OCI-LY1 (cell line): Measurements from ENCODE around the gene CHD5.
"Not testable (repeated sequence)": the region's sequence is repeated elsewhere in the genome, so short reads cannot be mapped to it uniquely, and the experiment has no call there.

Experiments used
- H2AFZ ChIP-seq: fragments of 200-600 bp; sonication (generic), shearing (Covaris generic); 2 replicates; pipeline ENCODE4 v1.6.0; 2014; ENCODE audit warnings: antibody characterized with exemption, mild to moderate bottlenecking, low read length
- H3F3A ChIP-seq: fragments of 200-600 bp; sonication (generic), shearing (Covaris generic); 2 replicates; pipeline ENCODE4 v1.6.0; 2014; ENCODE audit warnings: mild to moderate bottlenecking, antibody characterized with exemption, low read length, moderate library complexity; ENCODE audit not compliant: insufficient read depth
- H3K27ac ChIP-seq: fragments of 200-600 bp; sonication (generic); 2 replicates; pipeline ENCODE4 v1.5.1; 2014; ENCODE audit warnings: low read length, mixed run types, mild to moderate bottlenecking, low read depth; ENCODE audit not compliant: poor library complexity, severe bottlenecking
- H3K27me3 ChIP-seq: fragments of 200-600 bp; sonication (generic); 2 replicates; pipeline ENCODE4 v1.6.0; 2014; ENCODE audit warnings: antibody characterized with exemption, mild to moderate bottlenecking, low read length, moderate library complexity; ENCODE audit not compliant: insufficient read depth
- H3K36me3 ChIP-seq: fragments of 200-600 bp; sonication (generic); 2 replicates; pipeline ENCODE4 v1.6.1; 2014; ENCODE audit warnings: mild to moderate bottlenecking, antibody characterized with exemption, low read length, moderate library complexity, mixed read lengths; ENCODE audit not compliant: insufficient read depth
- H3K4me1 ChIP-seq: fragments of 200-600 bp; sonication (generic); 2 replicates; pipeline ENCODE4 v1.5.1; 2014; ENCODE audit warnings: mild to moderate bottlenecking, low read length, moderate library complexity; ENCODE audit not compliant: insufficient read depth, severe bottlenecking
- H3K4me2 ChIP-seq: fragments of 200-600 bp; sonication (generic), shearing (Covaris generic); 2 replicates; pipeline ENCODE4 v1.6.1; 2014; ENCODE audit warnings: low read length
- H3K4me3 ChIP-seq: fragments of 200-600 bp; sonication (generic); 2 replicates; pipeline ENCODE4 v1.5.1; 2014; ENCODE audit warnings: low read length, low read depth, mild to moderate bottlenecking, mixed read lengths; ENCODE audit not compliant: poor library complexity, severe bottlenecking
- H3K79me2 ChIP-seq: fragments of 200-600 bp; shearing (Covaris generic); 2 replicates; pipeline ENCODE4 v1.6.1; 2016; ENCODE audit warnings: mixed run types, low read length, mixed read lengths; ENCODE audit not compliant: insufficient read depth
- H3K9ac ChIP-seq: fragments of 200-600 bp; sonication (generic), shearing (Covaris generic); 2 replicates; pipeline ENCODE4 v1.6.1; 2014; ENCODE audit warnings: mild to moderate bottlenecking, low read length, mixed read lengths
- H3K9me2 ChIP-seq: fragments of 200-600 bp; sonication (generic), shearing (Covaris generic); 2 replicates; pipeline ENCODE4 v1.6.1; 2014; ENCODE audit warnings: low read depth, mild to moderate bottlenecking, low read length, mixed read lengths
- H3K9me3 ChIP-seq: fragments of 200-600 bp; shearing (Covaris generic); 2 replicates; pipeline ENCODE4 v1.6.1; 2014; ENCODE audit warnings: low read length, mixed read lengths
- H4K20me1 ChIP-seq: fragments of 200-600 bp; sonication (generic), shearing (Covaris generic); 2 replicates; pipeline ENCODE4 v1.6.0; 2016; ENCODE audit warnings: mild to moderate bottlenecking, low read length; ENCODE audit not compliant: insufficient read depth
- EZH2 ChIP-seq: fragments of 200-600 bp; sonication (generic), shearing (Covaris generic); IDR thresholded peaks from 2 replicates; pipeline ENCODE4 v1.8.0; 2017; ENCODE audit warnings: borderline replicate concordance, mixed run types, mild to moderate bottlenecking, antibody characterized with exemption, low read length, moderate library complexity, mixed read lengths
- TF ChIP-seq, protein P1 (sequence below): fragments of 200-600 bp; sonication (generic), shearing (Covaris generic); IDR thresholded peaks from 2 replicates; pipeline ENCODE4 v1.5.1; 2017; ENCODE audit warnings: mild to moderate bottlenecking, antibody characterized with exemption, low read length, moderate library complexity, mixed read lengths

CHD5 gene

DNA sequence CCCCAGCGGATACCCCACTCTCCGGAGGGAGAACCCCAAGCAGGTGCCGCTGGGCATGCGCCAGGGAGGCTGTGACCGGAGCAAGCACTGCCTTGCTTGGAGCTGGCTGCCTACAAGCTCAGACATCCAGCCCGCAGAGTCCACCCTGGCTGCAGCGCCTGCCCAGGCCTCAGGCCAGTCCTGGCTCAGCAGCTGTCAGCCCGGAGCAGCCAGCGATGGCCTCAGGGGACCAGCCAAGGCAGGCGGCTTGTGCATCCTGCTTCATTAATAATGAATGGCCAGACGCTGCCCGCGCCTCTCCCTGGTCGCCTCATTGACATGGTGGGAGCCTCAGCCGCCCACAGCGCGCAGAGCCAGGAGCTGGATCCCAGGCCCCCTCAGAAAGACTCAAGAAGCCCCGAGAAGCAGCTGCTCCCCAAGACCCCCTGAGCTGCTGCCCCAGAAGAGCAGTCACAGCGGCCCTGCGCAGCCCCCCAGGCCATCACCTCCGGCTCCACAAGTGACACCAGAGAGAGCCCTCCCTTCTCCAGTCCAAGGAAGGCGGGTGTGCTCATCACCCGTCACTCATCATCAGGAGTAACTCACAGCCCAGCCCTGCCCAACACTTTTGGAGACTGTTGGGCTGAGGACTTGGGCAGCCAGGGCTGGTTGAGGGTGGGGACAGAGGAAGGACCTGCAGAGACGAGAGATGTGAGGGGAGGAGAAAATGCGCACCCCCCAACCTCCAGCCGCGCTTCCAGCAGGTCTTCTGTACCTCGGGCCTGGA, 114.8 kb downstream of the CHD5 start:
- Histone ChIP-seq H3K4me3 (no peak overlapping the region), H4K20me1 (no peaks in the 10 kb centered on the region), H3F3A (no peaks in the 10 kb centered on the region), H3K9ac (no peak overlapping the region), H3K27me3 (no peaks in the 10 kb centered on the region), H3K79me2 (no peaks in the 10 kb centered on the region), H3K9me2 (no peaks in the 10 kb centered on the region), H3K9me3 (no peaks in the 10 kb centered on the region), H3K4me2 (no peak overlapping the region), H3K4me1 (no peaks in the 10 kb centered on the region), H3K27ac (no peak overlapping the region), H2AFZ (no peak overlapping the region), H3K36me3 (peaks cover 24% of the 10 kb centered on the region)
- TF ChIP-seq, protein P1, sequence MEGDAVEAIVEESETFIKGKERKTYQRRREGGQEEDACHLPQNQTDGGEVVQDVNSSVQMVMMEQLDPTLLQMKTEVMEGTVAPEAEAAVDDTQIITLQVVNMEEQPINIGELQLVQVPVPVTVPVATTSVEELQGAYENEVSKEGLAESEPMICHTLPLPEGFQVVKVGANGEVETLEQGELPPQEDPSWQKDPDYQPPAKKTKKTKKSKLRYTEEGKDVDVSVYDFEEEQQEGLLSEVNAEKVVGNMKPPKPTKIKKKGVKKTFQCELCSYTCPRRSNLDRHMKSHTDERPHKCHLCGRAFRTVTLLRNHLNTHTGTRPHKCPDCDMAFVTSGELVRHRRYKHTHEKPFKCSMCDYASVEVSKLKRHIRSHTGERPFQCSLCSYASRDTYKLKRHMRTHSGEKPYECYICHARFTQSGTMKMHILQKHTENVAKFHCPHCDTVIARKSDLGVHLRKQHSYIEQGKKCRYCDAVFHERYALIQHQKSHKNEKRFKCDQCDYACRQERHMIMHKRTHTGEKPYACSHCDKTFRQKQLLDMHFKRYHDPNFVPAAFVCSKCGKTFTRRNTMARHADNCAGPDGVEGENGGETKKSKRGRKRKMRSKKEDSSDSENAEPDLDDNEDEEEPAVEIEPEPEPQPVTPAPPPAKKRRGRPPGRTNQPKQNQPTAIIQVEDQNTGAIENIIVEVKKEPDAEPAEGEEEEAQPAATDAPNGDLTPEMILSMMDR: no peak
- no peak for TF ChIP-seq EZH2

DNA sequence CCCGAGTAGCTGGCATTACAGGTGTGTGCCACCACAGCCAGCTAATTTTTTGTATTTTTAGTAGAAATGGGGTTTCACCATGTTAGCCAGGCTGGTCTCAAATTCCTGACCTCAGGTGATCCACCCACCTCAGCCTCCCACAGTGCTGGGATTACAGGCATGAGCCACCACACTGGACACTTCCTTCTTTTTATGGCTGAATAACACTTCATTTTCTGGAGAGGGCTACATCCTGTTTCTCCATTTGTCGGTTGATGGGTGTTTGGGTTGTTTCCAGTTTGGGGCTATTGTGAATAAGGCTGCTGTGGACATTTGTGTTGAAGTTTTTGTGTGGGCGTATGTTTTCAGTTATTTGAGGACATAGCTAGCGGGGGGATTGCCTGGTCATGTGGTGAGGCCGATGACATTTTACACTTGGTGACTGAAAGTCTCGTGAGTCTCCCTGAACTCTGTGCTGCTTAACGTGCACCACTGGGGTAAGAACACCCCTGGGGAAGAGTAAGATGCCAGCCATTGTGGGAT, 116.5 kb downstream of the CHD5 start:
- H3K27me3 ChIP-seq, H3K9me2 ChIP-seq, H3K9me3 ChIP-seq, H3F3A ChIP-seq, H3K79me2 ChIP-seq, H3K4me1 ChIP-seq, H3K4me2 ChIP-seq, H3K9ac ChIP-seq, H3K4me3 ChIP-seq, H2AFZ ChIP-seq, H4K20me1 ChIP-seq, H3K27ac ChIP-seq: not testable (repeated sequence)
- H3K36me3 ChIP-seq: peaks cover 28% of the 10 kb centered on the region

DNA sequence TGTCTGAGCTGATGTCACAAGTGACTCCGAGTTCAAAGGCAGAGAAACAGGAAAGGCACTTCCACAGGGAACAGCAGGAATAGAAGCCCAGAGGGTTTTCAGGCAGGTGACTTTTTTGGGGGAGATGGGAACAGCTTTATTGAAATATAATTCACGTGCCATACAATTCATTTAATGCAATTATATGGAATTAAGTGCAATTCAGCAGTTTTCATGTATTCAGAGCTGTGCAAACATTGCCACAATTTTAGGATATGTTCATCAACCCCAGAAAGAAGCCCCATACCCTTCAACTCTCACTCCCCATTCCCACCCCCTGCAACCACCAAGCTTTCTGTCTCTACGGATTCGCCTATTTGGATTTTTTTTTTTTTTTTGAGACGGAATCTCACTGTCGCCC, 117.5 kb downstream of the CHD5 start:
- no peak overlapping the region for H3K27ac ChIP-seq
- H3K4me2 ChIP-seq: no peak overlapping the region
- H3K27me3 ChIP-seq: no peaks in the 10 kb centered on the region
- H3K9me3 ChIP-seq: no peaks in the 10 kb centered on the region
- H4K20me1 ChIP-seq: no peaks in the 10 kb centered on the region
- H3K4me3 ChIP-seq: no peak overlapping the region
- no peaks in the 10 kb centered on the region for H3K4me1 ChIP-seq
- H3F3A ChIP-seq: no peaks in the 10 kb centered on the region
- no peak overlapping the region for H2AFZ ChIP-seq
- H3K9ac ChIP-seq: no peak overlapping the region
- TF ChIP-seq, protein P1: no peak
- no peak for TF ChIP-seq EZH2
- peaks cover 28% of the 10 kb centered on the region for H3K36me3 ChIP-seq
- H3K79me2 ChIP-seq: no peaks in the 10 kb centered on the region
- H3K9me2 ChIP-seq: no peaks in the 10 kb centered on the region

DNA sequence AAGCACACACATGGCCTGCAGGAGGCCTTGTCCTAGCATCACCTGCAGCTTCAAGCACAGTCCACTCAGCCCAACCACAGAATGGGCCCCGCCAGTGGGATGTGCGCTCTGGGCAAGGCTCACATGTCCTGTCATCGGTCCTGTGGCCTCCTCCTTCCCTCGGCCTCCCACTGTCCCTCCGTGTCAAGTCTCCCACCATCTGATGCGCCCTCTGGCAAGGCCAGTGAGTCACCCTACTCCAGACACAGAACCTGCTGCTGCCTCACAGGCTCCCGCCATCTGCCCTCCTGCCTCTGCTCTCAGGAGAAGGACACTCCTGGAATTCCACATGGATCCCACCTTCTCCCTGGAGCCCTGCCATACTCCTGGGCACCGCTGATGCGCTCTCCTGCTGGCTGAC, 120.3 kb downstream of the CHD5 start:
- no peak overlapping the region for H3K9ac ChIP-seq
- H3K4me3 ChIP-seq: no peak overlapping the region
- H2AFZ ChIP-seq: no peak overlapping the region
- no peak overlapping the region for H3K27ac ChIP-seq
- no peaks in the 10 kb centered on the region for H3F3A ChIP-seq
- no peaks in the 10 kb centered on the region for H3K79me2 ChIP-seq
- peaks cover 17% of the 10 kb centered on the region; the same call in 1 of the 2 replicates for H3K36me3 ChIP-seq
- H3K9me3 ChIP-seq: no peaks in the 10 kb centered on the region
- H3K4me2 ChIP-seq: no peak overlapping the region
- H3K4me1 ChIP-seq: no peaks in the 10 kb centered on the region
- no peaks in the 10 kb centered on the region for H4K20me1 ChIP-seq
- TF ChIP-seq, protein P1: no peak
- no peak for TF ChIP-seq EZH2
- H3K9me2 ChIP-seq: no peaks in the 10 kb centered on the region
- H3K27me3 ChIP-seq: no peaks in the 10 kb centered on the region
